Measurements from ENCODE around the gene MCM5.
"Not testable (repeated sequence)": the region's sequence is repeated elsewhere in the genome, so short reads cannot be mapped to it uniquely, and the experiment has no call there.

MCM5 gene

DNA sequence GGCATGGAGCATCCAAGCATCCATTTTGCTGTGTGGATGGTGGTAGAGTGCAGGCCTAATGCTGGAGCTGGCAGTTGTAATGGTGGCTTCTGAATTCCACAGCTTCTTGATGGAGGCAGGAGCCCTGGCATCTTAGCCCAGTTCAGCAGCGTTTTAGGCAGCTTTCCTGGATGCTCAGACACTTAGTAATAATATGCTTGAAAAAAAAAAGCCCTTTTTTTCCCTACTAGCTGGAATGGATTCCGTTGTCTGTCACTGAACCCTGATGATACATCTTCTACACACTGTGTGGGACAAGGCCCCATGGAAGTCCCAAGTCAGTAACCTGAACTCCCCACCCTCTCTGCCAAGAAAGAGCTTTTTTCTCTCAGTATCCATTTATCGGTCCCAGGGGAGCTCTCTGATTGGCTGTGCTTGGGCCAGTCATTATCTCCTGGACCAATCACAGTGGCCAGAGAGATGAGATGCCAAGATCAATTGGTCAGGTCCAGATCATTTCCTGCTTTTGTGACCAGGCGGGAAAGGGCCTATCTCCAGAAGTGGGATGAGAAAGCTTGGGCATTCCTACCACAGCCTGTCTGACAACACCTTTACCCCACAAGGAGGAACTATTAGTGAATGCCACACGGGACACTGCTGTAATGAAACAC, 34.2 kb downstream of the MCM5 start:
- DNase-seq, result no peak

DNA sequence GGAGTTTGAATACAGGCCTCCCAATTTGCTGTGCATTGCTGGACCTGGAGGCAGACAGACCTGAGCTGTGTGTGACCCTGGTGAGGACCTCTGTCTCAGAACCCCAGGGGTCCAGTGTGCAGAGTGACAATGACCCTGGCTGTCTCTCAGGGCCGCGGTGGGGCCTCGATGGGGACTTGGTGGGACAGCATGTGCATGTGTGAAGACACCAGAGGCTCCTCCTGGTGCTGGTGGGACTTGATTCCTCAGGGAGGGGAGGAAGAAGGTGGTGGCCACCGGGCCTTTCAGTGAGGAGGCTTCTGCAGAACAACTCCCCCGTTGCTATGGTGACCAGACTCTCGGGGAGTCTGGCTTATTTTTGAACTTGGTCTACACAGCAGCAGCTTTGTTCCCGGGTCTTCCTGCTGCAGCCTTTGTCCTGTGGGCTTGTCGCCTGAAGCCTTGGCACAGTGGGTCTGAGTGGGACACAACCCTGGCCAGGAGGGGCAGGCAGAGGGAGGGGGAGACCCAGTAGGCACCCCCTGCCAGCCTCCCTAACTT, 35.3 kb downstream of the MCM5 start:
- DNase-seq, result no peak

DNA sequence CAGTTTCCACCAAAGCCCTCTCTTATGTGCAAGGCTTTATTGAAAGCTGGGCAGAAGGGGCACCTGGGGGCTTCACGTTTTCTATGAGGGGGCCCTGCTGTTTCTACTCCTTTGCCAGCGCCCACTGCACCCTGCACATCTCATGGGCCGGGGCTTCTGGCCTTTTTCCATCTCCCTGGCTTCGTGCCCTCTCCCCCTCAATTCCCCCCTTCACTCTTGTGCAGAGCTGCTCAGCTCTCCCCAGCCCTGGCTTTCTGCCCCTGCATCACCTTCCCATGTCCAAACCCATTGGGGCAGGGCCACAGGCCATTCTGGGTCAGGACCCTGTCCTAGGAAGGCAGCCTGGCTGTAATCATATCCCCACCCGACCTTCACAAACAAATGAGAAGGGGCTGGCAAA, 36.5 kb downstream of the MCM5 start:
- DNase-seq, result no peak

DNA sequence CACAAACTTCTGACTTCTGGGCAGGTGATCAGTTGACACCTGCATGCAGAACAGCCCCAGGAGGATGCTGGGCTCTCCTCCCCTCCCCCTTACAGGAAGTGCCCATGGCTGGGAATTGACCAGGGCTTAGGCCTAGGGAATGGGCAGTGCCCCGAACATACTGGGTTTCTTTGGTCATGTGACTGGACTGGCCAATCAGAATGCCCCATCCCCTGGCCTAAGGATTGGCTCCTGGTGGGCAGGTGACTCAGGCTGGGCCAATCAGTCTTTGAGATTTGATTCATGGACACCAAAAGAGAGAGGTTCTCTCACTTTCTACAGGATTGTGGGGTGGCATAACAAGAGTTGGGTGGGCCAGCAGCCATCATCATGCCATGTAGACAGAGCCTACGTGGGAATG, 37.1 kb downstream of the MCM5 start:
- no peak for DNase-seq

DNA sequence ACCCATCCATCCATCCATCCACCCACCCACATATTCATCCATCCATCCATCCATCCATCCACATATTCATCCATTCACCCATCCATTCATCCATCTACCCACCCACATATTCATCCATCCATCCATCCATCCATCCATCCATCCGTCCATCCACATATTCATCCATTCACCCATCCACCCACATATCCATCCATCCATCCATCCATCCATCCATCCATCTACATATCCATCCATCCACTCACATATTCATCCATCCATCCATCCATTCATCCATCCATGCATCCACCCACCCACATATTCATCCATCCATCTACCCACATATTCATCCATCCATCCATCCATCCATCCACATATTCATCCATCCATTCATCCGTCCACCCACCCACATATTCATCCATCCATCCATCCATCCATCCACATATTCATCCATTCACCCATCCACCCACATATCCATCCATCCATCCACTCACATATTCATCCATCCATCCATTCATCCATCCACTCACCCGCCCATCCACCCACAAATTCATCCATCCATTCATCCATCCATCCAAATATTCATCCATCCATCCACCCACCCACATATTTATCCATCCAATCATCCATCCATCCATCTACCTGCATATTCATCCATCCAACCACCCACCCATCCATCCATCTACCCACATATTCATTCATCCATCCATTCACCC, 38.9 kb downstream of the MCM5 start:
- DNase-seq, result not testable (repeated sequence)

DNA sequence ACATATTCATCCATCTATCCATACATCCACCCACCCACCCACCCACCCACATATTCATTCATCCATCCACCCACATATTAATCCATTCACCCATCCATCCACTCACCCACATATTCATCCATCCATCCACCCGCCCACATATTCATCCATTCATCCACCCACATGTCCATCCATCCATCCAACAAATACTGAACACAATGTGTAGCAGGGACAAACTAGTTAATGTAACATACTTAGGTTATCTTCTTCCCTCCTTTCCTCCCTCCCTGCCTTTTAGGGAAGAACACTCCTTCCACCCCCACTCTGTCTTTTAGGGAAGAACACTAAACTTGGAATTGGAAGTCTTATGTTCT, 39.4 kb downstream of the MCM5 start:
- DNase-seq, result no peak

DNA sequence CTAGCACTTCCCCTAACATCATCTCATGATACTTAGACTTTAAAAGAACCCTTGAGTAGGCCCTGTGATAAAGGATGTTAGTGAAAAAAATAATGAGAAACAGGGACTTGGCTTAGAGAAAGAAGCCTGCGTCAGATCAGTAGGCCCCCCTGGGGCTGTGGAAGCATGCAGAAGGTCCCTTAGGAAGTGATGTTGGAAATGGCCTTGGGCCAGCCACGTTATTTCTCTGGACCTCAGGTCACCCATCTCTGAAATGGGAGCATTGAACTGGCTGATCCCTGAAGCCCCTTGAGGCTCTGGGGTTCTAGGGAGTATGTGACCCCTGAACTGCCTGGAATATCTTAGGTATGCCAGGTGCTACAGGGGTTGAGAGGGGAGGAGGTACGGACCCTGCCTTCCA, 40.2 kb downstream of the MCM5 start:
- no peak for DNase-seq

DNA sequence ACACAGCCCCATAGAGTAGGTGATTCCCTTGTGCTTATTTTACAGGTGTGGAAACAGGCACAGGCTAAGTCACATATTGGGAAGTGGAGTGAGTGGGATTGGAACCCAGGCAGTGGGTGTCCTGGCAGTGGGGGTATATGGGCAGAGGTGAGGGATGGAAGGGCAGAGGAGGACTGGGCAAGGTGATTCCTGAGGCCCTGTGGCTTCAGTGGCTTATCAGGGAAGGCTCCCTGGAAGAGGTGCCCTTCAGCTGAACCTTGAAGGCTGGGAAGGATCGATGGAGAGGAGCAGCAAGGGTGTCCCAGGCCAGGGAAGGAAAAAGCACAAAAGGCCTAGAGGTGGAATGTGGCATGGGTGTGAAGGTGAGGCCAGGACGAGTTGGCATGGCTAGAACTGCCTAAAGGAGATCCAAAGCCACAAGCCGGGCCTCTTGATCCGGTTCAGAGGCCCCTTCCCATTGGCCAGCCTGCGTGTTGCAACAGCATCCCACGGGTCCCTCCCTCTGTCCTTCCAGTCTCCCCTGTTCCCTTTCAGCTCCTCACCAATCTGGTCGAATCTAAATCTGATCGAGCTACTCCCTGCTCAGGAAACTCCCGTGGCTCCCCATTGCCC, 41.7 kb downstream of the MCM5 start:
- DNase-seq, result no peak

DNA sequence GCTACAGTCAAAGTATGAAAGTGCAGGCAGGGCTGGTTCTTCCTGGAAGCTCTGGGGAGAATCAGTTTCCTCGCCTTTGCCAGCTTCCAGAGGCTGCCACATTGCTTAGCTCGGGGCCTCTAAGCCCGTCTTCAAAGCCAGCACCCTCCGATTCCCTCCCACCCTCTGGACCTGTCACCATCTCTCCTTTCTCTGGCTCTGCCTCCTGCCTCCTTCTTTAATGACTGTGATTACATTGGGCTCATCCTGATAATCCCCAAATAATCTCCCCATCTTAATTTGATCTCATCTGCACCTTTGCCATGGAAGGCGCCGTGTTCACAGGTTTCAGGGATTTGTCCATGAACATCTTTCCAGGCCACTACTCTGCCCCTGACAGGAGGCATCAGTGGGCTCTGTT, 42.5 kb downstream of the MCM5 start:
- DNase-seq, result no peak

DNA sequence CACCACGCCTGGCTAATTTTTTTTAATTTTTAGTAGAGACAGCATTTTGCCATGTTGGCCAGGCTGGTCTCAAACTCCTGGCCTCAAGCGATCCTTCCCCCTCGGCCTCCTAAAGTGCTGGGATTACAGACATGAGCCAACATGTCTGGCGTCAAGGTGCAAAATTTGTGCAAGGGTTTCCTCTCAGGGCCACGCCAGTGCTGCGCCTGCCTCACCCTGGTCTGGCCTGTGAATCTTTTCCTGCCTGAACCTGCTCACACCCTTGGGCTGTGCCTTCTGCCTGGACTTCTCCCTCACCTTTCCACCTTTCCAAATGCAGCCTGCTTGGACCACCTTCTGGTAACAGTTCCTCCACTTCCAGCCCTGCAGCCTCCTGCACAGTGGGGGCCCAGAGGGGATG, 43.4 kb downstream of the MCM5 start:
- no peak for DNase-seq

DNA sequence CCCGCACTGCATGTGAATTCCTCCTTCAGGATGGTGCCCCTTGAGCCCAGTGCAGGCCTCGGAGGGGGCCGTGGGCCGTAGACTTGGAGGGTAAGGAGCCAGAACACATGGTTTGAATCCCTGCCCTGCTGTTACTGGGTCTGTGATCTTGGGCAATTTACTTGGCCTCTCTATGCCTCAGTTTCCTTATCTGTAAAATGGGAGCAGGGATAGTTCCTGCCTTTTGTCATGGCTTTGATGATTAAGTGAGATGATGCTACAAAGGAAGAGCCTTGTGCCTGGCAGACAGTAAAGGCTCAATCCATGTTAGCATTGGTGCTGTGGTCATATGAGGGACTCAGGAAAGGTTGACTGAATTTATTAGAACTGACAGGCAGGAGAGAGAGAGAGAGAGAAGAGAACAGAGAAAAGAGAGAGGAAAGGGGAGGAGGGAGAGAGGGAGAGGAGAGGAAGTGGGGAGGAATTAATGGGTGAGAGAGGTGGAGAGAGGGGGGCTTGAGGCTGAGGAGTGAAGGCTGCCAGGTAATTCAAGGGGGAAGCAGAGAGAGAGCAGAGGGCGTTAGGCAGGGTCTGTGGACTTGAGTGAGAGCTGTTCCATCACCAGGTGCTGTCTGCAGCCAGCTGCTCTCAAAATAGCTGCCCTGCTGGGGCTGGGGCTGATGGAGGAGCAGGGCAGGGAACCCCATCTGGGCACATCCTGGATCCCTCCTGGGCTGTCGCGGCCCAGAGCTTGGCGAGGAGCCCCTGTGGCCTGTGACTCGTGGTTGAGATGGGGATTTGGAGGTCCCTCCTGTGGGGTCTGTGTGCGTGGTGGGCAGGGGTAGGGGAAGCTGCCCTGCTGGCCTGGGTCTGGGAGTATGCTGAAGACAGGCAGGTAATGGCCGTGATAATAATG, 44.1 kb downstream of the MCM5 start:
- DNase-seq, result no peak

DNA sequence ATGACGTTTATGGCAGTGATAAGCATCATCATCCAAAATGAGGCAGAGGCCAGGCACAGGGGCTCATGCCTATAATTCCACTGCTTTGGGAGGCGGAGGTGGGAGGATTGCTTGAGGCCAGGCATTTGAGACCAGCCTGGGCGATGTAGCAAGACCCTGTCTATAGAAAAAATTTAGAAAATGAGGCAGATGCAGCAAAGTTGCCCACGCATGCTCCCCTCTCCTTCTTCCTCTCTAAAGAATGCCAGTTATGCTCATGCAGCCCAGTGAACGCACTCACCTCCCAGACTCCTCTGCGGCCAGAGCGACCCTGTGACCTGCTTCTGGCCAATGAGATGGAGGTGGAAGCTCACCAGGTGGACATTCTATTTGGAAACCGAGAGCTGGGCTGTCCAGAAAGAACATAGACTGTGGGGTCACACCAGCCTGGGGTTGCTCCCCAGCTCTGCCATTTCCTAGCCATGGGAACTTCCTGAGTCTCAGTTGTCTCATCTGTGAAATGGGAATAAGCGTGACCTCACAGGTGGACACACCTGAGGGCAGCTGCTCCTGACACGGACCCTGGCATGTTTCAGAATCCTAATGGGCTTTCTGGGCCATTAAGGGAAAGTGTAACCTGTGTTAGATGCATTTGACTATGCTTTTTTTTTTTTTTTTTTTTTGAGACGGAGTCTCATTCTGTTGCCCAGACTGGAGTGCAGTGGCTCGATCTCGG, 44.9 kb downstream of the MCM5 start:
- no peak for DNase-seq

DNA sequence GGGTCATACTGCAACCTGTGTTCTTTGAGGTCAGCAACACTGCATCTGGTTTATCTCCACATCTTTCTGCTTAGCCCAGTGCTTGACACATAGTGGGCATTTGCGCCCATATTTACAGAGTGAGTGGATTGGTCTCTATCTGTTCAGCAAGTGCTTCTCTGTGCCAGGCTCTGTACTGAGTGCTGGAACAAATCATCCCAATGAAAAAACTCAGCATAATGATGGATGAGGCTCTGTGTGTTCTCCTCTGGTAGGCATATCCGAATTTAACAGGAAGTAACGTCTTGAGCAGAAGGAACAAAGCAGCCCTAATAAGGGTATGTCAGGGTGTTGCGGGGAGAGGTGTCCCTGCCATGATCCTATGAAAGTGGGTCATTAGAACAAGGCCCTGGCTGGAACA, 46.0 kb downstream of the MCM5 start:
- no peak for DNase-seq

DNA sequence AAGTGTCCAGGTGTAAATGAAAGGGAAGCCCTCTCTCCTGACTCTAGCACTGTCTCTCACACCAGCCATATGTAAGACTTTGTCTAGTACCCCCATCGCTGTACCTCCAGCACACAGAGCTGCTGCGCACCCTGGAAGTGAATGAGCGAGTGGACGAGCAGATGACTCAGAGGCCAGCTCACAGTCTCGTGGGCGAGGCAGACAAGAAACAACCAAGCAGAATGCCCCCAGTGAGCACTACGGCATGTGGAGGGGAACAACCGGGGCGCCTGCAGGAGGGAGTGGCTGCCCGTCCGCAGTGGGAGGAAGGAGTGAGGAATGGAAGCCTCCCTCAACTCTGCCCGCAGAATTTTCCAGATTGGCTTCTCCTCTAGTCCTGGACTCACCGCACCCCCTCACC, 46.4 kb downstream of the MCM5 start:
- DNase-seq, result no peak

DNA sequence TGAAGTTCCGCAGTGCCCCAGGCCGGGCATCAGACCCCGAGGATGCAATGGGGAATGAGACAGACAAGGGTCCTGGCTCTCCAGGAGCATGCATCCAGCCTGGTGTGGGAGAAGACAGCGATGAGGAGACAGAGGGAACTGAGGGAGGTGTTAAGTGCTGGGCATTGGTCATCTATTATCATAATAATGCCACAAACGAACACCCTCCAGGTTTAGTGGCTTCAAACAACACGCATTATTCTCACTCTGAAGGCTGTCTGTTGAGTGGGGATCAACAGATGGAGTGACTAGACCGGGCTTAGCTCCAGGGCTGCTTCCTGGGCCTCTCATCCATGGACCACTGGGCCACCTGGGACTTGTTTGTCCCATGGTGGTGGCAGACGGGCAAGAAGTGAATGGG, 48.6 kb downstream of the MCM5 start:
- DNase-seq, result no peak

DNA sequence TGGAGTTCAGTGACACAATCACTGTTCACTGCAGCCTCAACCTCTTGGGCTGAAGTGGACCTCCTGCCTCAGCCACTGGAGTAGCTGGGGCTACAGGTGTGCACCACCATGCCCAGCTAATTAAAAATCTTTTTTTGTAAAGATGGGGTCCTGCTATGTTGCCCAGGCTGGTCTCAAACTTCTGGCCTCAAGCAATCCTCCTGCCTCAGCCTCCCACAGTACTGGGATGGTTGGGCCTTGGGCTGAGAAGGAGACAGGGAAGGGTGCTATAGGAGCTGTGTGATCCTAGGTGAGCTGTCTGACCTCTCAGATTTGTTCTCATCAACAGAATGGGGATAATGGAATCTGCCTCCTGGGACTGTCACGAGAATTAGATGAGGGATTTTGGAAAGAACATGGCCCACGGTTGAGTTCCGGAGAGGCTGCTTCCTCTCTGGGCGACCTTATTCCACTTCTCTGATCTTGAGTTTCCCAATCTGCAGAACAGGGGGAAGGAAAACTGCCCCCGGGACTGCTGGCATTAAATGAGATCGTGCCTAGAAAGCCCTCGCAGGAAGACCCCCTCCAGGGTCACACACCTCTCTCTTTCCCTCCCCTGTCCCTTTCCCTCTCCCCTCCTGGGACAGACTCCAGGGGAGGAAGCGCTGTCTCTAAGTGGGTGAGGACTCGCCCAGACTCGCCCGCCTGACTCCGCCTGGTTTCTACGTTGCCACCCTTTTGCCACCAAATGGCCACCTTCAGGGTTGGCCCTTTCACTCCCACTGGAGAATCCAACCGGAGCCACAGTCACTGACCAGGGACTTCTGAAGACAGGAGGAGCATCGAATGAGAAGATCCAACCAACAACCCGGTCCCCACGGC, 50.1 kb downstream of the MCM5 start:
- DNase-seq, result no peak

DNA sequence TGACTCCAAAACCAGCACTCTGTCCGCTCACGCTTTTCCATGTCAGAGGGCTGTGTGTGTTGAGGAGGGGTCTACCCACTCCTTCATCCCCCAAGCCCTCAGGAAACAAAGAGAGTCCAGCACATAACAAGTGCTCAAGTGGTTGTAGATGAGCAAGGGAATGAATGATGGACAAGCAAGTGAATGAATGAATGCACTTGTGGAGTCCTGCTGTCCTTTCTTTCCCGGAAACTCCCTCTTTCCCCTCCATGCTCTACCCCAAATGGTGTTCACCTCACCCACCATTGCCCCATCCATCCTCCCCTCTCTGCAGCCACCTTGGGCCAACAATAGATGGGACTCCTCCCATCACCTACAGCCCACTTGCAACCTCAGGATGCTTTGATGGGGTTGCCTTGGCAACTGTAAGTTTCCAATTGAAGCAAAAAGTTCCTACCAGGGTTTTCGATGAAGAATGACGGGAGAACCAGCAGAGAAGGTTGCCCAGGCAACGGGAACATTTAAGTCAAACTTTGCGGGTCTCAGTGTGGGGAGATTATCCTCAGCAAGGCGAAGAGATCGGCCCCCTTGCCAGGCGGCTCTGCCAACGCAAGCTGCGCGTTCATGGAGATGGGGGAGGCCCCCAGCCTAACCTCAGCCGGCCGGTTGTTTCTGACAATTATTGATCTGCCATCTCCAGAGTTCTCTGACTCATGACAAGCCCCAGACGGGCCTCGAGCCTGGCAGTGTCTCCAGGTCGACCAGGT, 51.1 kb downstream of the MCM5 start:
- no peak for DNase-seq

DNA sequence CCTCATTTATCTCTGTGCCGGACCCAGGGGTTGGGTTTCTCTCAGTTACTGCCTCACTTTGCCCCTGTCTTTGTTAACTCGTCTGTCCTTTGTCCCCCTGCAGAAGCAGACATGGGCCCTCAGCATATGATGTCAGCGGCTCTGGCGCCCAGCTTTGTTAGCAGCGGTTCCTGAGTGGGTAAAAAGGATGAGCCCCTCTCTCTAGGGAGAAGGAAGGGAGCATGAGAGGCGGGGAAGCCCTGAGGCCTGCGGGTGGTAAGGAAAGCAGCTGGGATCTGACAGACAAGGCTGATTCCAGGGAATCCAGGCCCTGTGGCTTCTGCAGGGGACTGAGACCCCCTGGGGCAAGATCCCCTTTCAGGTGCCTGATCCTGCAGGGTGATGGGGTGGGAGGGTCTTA, 51.7 kb downstream of the MCM5 start:
- no peak for DNase-seq

DNA sequence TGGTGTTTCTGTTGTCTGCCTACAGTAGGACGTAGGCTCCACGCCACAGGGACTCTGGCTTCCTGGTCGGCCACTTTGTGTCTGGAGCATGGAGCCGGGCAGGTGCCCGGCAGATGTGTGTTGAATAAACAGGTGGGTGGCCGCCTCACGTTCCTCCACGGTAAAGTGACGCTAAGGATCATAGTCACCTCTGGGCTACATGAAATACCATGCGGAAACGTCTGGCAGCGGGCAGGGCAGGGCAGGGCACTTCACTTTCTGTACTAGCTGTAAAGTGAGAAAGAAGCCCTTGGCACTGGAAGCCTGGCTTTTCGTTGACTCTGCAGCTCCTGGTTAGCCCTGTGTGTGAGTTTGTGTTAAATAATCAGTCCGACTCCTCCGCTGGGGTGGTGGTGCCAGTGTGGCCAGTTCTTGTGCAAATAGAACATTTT, 52.4 kb downstream of the MCM5 start:
- no peak for DNase-seq

DNA sequence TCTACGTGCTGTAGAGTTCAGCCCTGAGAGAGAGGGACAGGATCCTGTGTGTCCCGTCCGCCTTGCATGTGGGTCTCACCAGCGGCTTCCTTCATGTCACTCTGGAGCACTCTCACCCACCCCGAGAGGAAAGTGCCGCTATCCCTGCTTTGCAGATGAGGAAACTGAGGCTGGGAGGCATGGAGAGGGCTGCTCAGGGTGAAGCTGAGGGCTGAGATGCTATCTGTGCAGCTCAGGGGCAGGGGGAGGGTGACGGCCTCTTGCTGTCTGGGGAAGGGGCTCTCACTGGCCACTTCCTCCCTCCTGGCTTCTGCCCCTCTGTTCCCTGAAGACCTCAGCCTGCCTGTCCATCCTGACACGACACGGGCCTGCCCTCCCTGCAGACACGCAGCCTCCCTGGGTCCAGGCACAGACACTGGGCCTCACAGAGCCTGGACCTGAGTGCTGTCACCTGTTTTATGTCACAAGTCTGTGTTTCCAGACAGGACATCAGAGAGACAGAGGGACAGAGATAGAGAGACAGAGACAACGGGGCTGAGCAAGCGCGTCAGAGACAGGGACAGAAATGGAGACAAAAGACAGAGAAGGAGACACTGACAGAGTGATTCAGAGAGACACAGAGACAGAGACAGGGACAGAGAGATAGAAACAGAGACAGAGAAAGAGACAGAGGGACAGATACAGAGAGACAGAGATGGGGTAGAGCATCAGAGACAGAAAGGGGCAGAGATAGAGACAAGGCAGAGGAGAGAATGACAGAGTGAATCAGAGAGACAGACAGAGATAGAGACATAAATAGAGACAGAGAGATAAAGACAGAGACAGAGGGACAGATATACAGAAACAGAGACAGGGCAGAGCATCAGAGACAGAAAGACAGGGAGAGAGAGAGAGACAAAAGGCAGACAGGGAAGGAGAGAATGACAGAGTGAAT, 53.1 kb downstream of the MCM5 start:
- DNase-seq, result no peak
